Panc1 (cell line): Measurements from ENCODE around the gene NAA60. TPM values are rescaled to one million over a fixed set of nuclear protein-coding genes. Genes with fewer than 3 reads are reported as not detected.

Source experiments
- ATAC-seq: fragments of 200-7000 bp; cut with Tn5 transposase; 2 replicates; pipeline ENCODE4 v1.9.1; 2020; ENCODE audit warnings: mild to moderate bottlenecking, moderate library complexity
- BruUV-seq: library from RNA; stranded (reverse); fragments of 400-500 nt; replicated peaks from 2 replicates; lab custom pipeline; 2021; lab: Mats Ljungman, UMichigan
- CTCF ChIA-PET: fragments of 300-600 bp; sonication (Branson Sonifier 250); formaldehyde crosslinking; loops from one replicate; lab custom pipeline; 2022; ENCODE audit warnings: antibody characterized with exemption; lab: Charles Lee
- POLR2A ChIA-PET: fragments of 300-600 bp; sonication (Branson Sonifier 250); formaldehyde crosslinking; loops from one replicate; lab custom pipeline; 2022; ENCODE audit warnings: antibody characterized with exemption; lab: Charles Lee
- DNase-seq: peaks from one replicate; pipeline ENCODE4 v3.0.0-alpha.2; 2010; ENCODE audit warnings: low read depth, low spot score
- H3K27ac ChIP-seq: 2 replicates; pipeline ENCODE4 v1.5.1; 2011; ENCODE audit warnings: mild to moderate bottlenecking, low read length, inconsistent platforms
- H3K27me3 ChIP-seq: fragments of 200-500 bp; sonication (Bioruptor generic); 2 replicates; pipeline ENCODE4 v1.6.0; 2014; ENCODE audit warnings: low read length, inconsistent platforms; ENCODE audit not compliant: control insufficient read depth, insufficient read depth
- H3K36me3 ChIP-seq: fragments of 200-500 bp; sonication (Bioruptor generic); 2 replicates; pipeline ENCODE4 v1.5.1; 2014; ENCODE audit warnings: inconsistent platforms, mild to moderate bottlenecking, low read length, moderate library complexity; ENCODE audit not compliant: control insufficient read depth, insufficient read depth
- H3K4me1 ChIP-seq: 2 replicates; pipeline ENCODE4 v1.5.1; 2011; ENCODE audit warnings: inconsistent platforms, mild to moderate bottlenecking, low read length, moderate library complexity; ENCODE audit not compliant: control insufficient read depth, insufficient read depth
- H3K4me3 ChIP-seq, 2 experiments: 2 replicates each; pipeline ENCODE4 v1.5.1; 2011 to 2012; ENCODE audit warnings: low read depth in 2 of 2, low read length in 2 of 2, mild to moderate bottlenecking in 2 of 2, inconsistent platforms in 1 of 2, moderate library complexity in 1 of 2
- H3K9me3 ChIP-seq: fragments of 200-500 bp; sonication (Bioruptor generic); 2 replicates; pipeline ENCODE4 v1.5.1; 2014; ENCODE audit warnings: low read depth, mild to moderate bottlenecking, inconsistent platforms, low read length, moderate library complexity; ENCODE audit not compliant: control insufficient read depth, insufficient read depth
- POLR2AphosphoS5 ChIP-seq: IDR thresholded peaks from 2 replicates; pipeline ENCODE4 v1.6.1; 2012; ENCODE audit warnings: mild to moderate bottlenecking, low read depth, low read length, moderate library complexity
- REST ChIP-seq, 2 experiments: IDR thresholded peaks; 2 replicates each; pipeline ENCODE4 v1.6.1; 2011 to 2012; ENCODE audit warnings: low read depth in 2 of 2, control low read depth in 1 of 2, low read length in 1 of 2, mild to moderate bottlenecking in 1 of 2, moderate library complexity in 1 of 2; ENCODE audit not compliant: insufficient read depth in 1 of 2
- SIN3A ChIP-seq: IDR thresholded peaks from 2 replicates; pipeline ENCODE4 v1.6.1; 2012; ENCODE audit warnings: low read depth, mild to moderate bottlenecking, low read length, moderate library complexity, borderline replicate concordance; ENCODE audit not compliant: insufficient read depth
- TCF7L2 ChIP-seq: IDR thresholded peaks from 2 replicates; pipeline ENCODE4 v1.6.1; 2011; ENCODE audit warnings: mild to moderate bottlenecking, low read depth, low read length, inconsistent platforms
- in situ Hi-C: cut with HindIII; loops from 2 replicates; pipeline ENCODE4 v1.10.0; 2016; ENCODE audit warnings: low sequenced_read_pairs, low pct_unique_long_range_greater_than_20kb
- intact Hi-C: fragments of 100-400 bp; cut with micrococcal nuclease; formaldehyde crosslinking; loops from one replicate; pipeline ENCODE4 v1.10.0; 2022; ENCODE audit not compliant: unreplicated experiment
- total RNA-seq: library from RNA; stranded (reverse); gene quantifications from one replicate; pipeline ENCODE4 v1.2.1, GENCODE V29; 2021; ENCODE audit not compliant: unreplicated experiment
- TF ChIP-seq, protein P1 (sequence below): fragments of 450-650 bp; IDR thresholded peaks from 2 replicates; pipeline ENCODE4 v1.5.1; 2017; ENCODE audit warnings: mild to moderate bottlenecking

NAA60 gene
- total RNA-seq, 1 experiment from 2014 or later: 56.0 TPM

DNA sequence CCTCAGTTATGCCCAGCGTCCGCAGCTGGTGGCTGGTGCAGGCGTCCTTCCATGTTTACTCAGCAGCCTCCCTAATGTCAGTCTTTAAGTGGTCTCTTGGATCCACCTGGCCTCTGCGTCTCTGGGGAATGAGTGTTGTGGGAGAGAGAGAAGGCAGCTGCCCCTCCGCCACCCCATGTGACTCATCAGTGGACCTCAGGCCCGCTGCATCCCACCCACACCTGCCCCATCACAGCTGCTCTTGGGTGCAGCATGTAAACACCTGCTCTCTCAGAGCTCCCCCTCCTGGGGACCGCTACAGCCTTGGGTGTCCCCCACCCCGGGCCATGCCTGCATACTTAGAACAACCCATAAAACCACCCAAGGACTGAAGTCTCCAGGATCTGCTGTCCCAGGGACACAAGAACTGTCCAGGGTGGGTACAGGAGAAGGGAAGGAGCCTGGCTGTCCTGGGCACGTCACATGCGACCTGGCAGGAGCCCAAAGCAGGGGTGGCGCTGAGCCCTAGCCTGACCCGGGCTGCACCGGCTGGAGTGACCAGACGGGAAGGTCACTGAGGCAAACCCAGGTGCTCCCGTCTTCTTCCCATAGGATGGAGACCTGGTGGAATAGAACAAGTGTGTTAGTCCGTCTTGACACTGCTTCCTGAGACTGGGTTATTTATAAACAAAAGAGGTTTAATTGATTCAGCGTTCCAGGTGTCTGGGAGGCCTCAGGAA, 47.6 kb downstream of the NAA60 start:
- no peaks in the 10 kb centered on the region for H3K27me3 ChIP-seq
- ATAC-seq (no peak; the same call in 1 of the 2 replicates), DNase-seq (no peak)
- H3K36me3 ChIP-seq: no peaks in the 10 kb centered on the region
- TF ChIP-seq SIN3A: no peak
- TF ChIP-seq, protein P1, sequence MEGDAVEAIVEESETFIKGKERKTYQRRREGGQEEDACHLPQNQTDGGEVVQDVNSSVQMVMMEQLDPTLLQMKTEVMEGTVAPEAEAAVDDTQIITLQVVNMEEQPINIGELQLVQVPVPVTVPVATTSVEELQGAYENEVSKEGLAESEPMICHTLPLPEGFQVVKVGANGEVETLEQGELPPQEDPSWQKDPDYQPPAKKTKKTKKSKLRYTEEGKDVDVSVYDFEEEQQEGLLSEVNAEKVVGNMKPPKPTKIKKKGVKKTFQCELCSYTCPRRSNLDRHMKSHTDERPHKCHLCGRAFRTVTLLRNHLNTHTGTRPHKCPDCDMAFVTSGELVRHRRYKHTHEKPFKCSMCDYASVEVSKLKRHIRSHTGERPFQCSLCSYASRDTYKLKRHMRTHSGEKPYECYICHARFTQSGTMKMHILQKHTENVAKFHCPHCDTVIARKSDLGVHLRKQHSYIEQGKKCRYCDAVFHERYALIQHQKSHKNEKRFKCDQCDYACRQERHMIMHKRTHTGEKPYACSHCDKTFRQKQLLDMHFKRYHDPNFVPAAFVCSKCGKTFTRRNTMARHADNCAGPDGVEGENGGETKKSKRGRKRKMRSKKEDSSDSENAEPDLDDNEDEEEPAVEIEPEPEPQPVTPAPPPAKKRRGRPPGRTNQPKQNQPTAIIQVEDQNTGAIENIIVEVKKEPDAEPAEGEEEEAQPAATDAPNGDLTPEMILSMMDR: no peak
- TF ChIP-seq REST (IDR thresholded peaks at IDR 0.05; ENCODE audit: insufficient read depth in 1 of 2, low read depth in 2 of 2, low read length in 1 of 2): no peak
- no peak for TF ChIP-seq POLR2AphosphoS5
- no peak for TF ChIP-seq TCF7L2
- H3K27ac ChIP-seq: no peak overlapping the region
- ChIA-PET POLR2A (no interaction called here), CTCF (no interaction called here)
- no peak overlapping the region for H3K4me3 ChIP-seq
- in situ Hi-C loops: no loop called here
- intact Hi-C loops: no loop called here
- BruUV-seq: no TSS peak
- H3K9me3 ChIP-seq: no peaks in the 10 kb centered on the region
- H3K4me1 ChIP-seq: no peaks in the 10 kb centered on the region

DNA sequence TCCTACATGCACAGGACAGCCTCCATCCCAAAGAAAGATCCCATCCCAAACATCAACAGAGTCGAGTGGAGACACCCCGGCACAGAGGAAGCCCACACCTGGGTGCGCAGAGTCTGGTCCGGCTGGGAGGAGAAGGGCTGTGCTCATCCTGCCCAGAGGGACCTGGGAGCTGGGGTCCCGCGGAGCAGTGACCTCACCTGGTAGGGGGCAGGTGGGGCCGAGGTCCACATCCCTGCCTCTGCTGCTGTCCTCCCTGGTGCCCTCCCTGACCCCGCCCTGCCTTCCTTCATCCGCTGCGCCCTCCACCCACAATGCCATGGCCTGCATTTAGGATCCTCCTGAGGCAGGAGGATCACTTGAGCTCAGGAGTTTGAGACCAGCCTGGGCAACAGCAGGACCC, 48.9 kb downstream of the NAA60 start:
- POLR2A ChIA-PET: no interaction called here
- no peak for ATAC-seq
- intact Hi-C loops: no loop called here
- Histone ChIP-seq H3K4me1 (no peaks in the 10 kb centered on the region), H3K36me3 (no peaks in the 10 kb centered on the region), H3K27me3 (no peaks in the 10 kb centered on the region), H3K27ac (no peak overlapping the region), H3K4me3 (no peak overlapping the region), H3K9me3 (no peaks in the 10 kb centered on the region)
- CTCF ChIA-PET: no interaction called here
- BruUV-seq: no TSS peak
- in situ Hi-C loops: no loop called here
- no peak for DNase-seq
- no peak for TF ChIP-seq TCF7L2
- TF ChIP-seq REST (IDR thresholded peaks at IDR 0.05; ENCODE audit: insufficient read depth in 1 of 2, low read depth in 2 of 2, low read length in 1 of 2): no peak
- no peak for TF ChIP-seq POLR2AphosphoS5
- no peak for TF ChIP-seq SIN3A
- TF ChIP-seq, protein P1: no peak
